SKM-1 (cell line): ENCODE data around the gene ZFP42.
"Not testable (repeated sequence)": the region's sequence is repeated elsewhere in the genome, so short reads cannot be mapped to it uniquely, and the experiment has no call there.

Source experiments
- DNase-seq: peaks from one replicate; lab custom pipeline; 2025; ENCODE audit not compliant: unreplicated experiment; lab: John Stamatoyannopoulos, UW

Gene ZFP42

DNA sequence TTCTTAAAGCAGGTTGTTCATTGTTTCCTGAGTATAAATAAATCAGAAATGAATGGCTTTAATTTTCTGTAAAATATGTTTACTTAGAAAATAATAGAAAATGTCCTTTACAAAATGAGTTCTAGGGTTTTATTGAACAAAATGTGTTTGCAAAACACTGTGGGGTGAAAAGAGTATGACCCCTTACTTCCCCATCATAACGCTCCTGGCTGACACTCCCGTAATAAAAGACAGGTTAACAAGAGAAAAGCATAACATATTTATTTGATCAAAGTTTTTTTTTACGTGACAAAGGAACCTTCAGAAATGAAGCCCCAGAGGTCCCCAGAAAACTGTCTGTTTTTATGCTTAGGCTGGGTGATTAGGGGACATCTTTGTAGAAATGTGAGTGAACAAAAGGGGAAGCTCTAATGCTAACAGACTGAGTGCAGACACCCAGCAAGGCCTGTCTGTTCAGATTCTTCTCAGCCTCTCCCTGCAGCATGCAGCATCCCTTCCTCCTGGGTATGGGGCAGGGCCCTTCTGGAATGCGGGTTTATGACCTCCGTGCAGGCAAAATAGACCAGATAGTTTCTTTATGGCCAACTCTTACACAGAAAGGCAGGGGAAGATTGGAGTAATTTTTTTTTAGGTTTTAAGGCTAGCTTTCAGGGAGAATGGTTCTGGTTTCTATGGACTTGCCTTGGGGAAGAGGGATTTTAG, 26.1 kb downstream of the ZFP42 start:
- DNase-seq, result no peak

DNA sequence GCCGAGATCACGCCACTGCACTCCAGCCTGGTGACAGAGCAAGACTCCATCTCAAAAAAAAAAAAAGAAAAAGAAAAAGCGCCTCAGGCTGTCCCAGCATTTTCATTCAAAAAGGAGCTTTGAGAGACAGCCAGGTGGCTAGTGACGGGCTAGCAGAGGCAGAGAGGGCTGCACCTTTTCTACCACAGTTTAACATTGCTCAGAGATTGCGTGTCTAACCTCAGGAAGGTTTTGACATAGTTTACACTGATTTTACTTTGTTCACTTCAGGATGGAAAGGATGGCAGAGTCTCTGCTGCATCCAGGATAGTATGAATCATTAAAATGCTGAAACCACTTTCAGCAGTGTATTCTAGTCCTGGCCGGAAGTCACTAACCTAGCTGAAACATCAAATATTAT, 28.1 kb downstream of the ZFP42 start:
- no peak for DNase-seq

DNA sequence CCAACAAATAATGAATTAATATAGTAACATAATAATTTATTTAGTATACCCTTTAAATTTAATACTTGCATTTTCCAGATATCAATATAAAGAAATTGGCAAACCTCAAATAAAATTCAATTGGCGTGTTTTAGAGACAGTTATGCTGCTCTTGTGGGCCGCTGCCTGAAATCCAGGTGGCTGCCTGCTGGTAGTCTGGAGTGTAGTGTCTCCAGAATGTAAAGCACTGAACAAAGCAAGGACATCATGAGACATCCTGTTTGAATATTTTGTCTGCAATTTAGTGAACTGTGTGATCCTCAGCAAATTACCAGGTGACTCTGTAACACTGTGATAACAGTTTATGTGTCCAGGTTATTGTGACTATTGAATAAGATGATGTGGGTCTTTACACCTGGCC, 29.9 kb downstream of the ZFP42 start:
- DNase-seq, result no peak

DNA sequence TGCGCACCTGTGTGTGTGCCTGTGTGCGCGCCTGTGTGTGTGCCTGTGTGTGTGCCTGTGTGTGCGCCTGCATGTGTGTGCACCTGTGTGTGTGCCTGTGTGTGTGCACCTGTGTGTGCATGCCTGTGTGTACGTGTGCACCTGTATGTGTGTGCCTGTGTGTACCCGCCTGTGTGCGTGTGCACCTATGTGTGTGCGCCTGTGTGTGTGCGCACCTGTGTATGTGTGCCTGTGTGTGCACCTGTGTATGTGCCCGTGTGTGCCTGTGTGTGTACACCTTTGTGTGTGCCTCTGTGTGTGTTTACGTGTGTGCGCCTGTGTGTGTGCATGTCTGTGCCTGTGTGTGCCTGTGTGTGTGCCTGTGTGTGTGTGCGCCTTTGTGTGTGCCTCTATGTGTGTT, 33.5 kb downstream of the ZFP42 start:
- DNase-seq, result no peak

DNA sequence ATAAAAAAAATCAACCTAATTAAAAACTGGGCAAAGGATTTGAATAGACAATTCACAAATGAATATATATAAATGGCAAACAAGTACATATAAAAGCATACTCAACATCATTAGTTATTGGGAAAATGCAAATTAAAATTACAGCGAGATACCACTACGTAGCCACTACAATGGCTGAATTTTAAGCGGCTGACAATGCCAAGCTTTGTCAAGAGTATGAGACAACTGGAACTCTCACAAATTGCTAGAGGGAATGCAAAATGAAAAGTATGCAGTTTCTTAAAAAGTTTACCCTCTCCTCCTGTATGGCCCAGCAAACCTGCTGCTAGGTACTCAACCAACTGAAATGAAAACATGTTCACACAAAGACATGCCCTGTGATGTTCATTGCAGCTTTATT, 34.8 kb downstream of the ZFP42 start:
- DNase-seq, result no peak

DNA sequence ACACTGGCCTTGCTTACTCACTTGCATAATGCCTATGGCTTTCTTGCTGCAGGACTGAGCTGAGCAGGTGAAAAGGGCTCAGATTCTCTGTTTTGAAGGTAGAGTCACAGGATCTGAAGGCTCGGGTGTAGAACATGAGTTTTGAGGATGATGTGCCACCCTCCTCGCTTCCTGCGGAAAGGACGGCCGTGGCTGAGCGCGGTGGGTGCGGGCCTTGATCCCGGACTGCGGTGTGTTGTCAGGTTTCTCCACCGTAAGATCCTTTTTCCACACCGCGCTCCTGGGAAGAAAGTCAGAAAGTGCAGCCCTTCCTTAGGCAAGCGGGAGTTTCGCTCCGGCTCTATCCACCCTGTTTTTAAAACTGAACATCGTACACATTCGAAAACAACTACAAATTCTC, 36.2 kb downstream of the ZFP42 start:
- DNase-seq, result no peak

DNA sequence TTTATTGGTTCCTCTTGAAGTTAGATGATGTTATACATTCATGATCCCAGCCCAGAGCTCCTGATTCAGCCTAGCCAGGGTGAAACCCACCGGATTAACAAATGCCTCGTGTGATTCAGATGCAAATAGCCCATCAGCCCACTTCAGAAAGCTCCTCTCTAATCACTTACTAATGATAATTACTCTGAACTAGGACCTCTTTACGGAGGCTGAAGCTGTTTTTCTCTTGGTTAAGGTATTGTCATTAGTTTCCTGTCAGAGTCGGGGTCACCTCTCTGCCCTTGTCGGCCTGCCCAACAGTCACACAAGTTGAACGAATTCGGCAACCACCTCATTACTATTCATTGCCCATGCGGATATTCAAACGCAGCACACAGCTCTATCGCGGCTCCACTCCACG, 36.6 kb downstream of the ZFP42 start:
- DNase-seq, result no peak

DNA sequence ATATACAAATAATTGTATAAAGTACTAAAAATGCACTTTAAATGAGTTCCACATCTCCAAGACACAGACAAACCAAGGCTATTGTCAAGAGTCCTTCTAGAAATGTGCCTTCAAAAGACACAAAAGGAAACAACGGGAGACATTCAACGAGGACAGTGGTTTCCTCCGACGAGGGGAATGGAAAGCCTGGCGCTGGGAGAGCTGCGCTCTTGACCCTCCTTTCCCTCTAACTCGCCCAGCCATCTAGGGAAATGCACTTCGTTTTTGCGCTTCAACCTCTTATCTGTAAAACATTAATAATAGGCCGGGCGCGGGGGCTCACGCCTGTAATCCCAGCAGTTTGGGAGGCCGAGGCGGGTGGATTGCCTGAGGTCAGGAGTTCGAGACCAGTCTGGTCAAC, 37.0 kb downstream of the ZFP42 start:
- no peak for DNase-seq

DNA sequence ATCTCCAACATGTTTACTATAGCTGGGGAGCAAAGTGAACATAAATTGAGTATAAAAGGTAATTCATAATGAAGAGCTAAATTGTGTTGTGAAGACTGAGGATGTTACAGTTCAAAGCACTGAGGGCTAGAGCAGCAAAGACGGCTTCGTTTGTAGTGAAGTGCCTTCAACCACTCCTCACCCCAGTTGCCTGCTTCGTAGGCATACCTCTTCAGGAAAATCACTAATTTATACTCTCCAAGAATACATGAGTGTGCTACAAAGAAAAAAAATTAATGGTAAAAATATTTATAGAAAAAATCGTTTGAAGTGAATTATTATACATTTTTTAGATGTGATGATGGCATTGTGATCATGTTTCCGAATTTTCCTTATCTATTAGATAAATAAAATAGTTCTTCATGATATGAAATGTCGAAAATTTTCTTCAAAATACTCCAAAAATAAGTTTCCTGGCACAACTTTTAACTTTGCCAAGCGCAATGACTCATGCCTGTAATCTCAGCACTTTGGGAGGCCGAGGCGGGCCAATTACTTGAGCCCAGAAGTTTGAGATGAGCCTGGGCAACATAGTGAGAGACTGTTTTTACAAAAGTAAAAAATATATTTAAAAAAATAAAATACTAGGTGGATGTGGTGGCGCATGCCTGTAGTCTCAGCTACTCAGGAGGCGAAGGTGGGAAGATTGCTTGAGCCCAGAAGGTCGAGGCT, 41.6 kb downstream of the ZFP42 start:
- DNase-seq, result no peak

DNA sequence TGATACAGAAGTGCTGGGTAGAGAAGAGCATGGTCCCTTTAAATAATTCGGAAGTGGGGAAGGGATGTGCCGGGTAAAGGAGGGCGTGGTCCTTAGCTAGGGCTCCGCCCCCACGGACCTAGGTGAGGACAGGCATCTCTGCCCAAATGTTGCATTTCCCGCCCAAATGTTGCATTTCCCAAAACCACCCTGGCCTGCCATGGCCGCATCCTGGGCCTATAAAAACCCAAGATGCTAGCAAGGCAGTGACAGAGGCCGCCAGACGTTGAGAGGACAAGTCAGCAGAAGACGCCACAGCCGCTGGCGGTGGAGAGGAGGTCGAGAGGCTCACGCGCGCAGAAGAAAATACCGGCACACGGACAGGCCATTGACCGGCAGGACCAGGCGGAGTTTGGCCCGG, 46.1 kb downstream of the ZFP42 start:
- DNase-seq, result no peak

DNA sequence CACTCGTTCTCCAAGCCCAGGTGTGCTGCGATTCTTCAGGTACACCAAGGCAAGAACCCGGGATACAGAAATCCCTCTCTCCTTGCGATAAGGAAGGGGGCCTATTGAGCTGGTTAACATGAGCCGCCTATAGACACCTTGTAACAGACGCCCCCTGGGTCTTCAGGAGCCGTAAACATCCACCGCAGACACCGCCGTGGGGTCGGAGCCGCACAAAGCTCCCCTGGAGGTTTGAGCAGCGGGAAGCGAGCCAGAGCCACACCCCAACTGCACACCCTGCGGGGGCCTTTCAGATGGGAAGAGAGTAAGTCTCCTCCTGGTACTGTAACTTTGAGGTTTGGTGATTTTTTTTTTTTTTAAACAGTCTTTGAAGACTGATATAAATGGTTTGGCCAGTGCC, 46.6 kb downstream of the ZFP42 start:
- no peak for DNase-seq

DNA sequence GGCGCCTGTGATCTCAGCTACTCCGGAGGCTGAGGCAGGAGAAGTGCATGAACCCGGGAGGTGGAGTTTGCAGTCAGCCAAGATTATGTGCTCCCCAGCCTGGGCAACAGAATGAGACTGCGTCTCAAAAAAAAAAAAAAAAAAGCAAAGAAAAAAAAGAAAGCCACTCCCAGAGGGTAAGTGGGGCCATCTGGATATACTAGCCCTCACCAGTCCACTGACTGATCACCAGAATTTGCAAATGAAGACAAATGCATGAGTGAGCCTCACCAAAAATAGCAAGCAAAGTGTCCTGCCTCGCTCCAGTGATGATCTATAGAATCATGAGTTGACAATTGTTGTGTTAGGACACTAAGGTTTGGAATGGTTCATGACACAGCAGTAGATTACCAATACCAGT, 47.6 kb downstream of the ZFP42 start:
- no peak for DNase-seq

DNA sequence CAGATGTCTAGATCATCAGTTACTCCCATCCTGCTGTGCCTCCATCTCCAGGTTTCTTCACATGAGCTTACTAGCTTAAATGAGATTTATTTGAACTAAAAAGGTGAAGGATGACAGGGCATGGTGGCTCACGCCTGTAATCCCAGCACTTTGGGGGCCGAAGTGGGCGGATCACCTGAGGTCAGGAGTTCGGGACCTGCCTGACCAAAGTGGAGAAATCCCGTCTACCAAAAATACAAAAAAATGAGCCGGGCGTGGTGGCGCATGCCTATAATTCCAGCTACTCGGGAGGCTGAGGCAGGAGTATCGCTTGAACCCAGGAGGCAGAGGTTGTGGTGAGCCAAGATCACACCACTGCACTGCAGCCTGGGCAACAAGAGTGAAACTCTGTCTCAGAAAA, 49.9 kb downstream of the ZFP42 start:
- DNase-seq, result not testable (repeated sequence)

DNA sequence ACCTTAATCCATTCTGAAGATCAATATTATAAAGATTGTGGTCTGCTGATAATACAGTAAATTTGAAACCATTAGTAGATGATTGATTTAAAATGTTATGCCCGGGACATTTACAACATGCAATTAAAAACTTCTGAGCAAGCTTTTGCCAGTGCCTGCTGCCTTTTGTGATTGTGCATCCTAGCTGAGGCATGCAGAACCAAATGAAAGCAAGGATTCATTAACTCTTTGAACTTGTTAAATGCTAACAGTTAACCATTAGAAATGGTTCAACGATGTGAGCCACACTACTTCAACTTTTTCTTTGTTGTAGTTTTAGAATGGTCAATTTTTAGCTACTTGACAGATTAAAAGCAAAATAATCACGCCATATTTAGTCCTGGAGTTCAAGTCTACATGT, 51.1 kb downstream of the ZFP42 start:
- DNase-seq, result no peak

DNA sequence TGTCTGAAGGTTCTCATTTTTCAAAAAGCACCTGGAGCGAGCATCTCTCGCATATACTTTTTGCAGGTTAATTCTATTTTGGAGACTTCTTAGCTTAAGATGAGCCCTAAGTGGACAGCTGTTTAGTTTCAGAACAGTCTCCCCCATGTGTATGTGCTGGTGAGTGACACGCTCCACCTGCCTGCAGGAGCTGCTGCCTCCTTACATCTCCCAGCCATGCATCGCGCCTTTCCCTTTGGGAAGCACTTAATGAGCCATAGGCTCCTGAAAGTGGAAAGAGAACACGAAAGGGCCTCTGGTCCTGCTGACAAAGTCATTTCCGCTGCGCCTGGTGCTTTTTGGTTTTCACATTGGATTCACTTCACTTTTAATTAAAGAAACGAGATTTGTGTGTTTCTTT, 57.7 kb downstream of the ZFP42 start:
- no peak for DNase-seq
